ENCODE data around the gene AMOTL2. TPM values are rescaled to one million over a fixed set of nuclear protein-coding genes. Genes with fewer than 3 reads are reported as not detected.

AMOTL2 gene
- total RNA-seq, 1 experiment from 2014 or later = 30.9 TPM

GRCh38 chr3:134384963-134385362 lies 10.7 kb upstream of the AMOTL2 start:
- H3K18ac ChIP-seq (ENCODE audit: insufficient read length, low read depth, low read length) = no peak overlapping the region
- no peaks in the 10 kb centered on the region for H4K20me1 ChIP-seq (ENCODE audit: control insufficient read depth, insufficient read depth, insufficient read length)
- no peak overlapping the region for H4K91ac ChIP-seq (ENCODE audit: insufficient read length, low read depth, low read length)
- no peak overlapping the region for H3K14ac ChIP-seq (ENCODE audit: insufficient read depth, low read length)
- H3K4me1 ChIP-seq (ENCODE audit: insufficient read depth, low read length) = no peaks in the 10 kb centered on the region
- WGBS (ENCODE audit: extremely low coverage, insufficient read length, low lambda C conversion rate) = no CpG with 5 or more reads among the region's 7 CpGs
- H3T11ph ChIP-seq (ENCODE audit: low read length) = no peak overlapping the region
- peaks cover 56% of the 10 kb centered on the region for H3K27me3 Mint-ChIP-seq (ENCODE audit: low read depth)
- H4K5ac ChIP-seq (ENCODE audit: insufficient read length, low read depth, low read length) = no peak overlapping the region
- H3K4ac ChIP-seq (ENCODE audit: low read depth, low read length) = no peak overlapping the region
- no peak overlapping the region for H3K4me3 Mint-ChIP-seq
- H2BK20ac ChIP-seq (ENCODE audit: low read depth, low read length, poor library complexity, severe bottlenecking) = no peak overlapping the region
- no peaks in the 10 kb centered on the region for H3K79me2 ChIP-seq (ENCODE audit: insufficient read depth, low read length)
- no peaks in the 10 kb centered on the region for H3K27me3 ChIP-seq (ENCODE audit: insufficient read depth, low read length)
- H2AK5ac ChIP-seq (ENCODE audit: insufficient read length, low read length) = no peak overlapping the region
- H3K36me3 Mint-ChIP-seq (ENCODE audit: insufficient read depth in 1 of 3, low read depth in 3 of 3) = peaks cover 0 to 4% (median 2%) of the 10 kb centered on the region in 3 experiments; a peak in 4 of 7 replicates
- no peaks in the 10 kb centered on the region for H3K23me2 ChIP-seq (ENCODE audit: insufficient read length, low read depth, low read length, poor library complexity, severe bottlenecking)
- H3K9ac ChIP-seq (ENCODE audit: extremely low read depth, insufficient read length, low read length) = no peak overlapping the region
- no peaks in the 10 kb centered on the region for H3K79me1 ChIP-seq (ENCODE audit: insufficient read depth, low read depth, low read length, poor library complexity, severe bottlenecking)
- peaks cover 0 to 2% of the 10 kb centered on the region in 2 experiments; a peak in 2 of 5 replicates for H3K9me3 Mint-ChIP-seq
- no peak overlapping the region for H3K4me2 ChIP-seq (ENCODE audit: insufficient read depth, insufficient read length, low read length)
- TF ChIP-seq CTCF (conservative IDR thresholded peaks at IDR 0.05) = no peak
- H2AFZ ChIP-seq (ENCODE audit: low read length) = no peak overlapping the region
- peaks cover 18 to 26% of the 10 kb centered on the region in 2 experiments for H3K4me1 Mint-ChIP-seq
- DNase-seq = no peak
- H2BK120ac ChIP-seq (ENCODE audit: low read depth, low read length, poor library complexity, severe bottlenecking) = no peak overlapping the region
- no peak overlapping the region; a peak in 1 of 7 replicates for H3K27ac Mint-ChIP-seq
- H2BK5ac ChIP-seq (ENCODE audit: insufficient read length, low read length) = no peak overlapping the region
- no peaks in the 10 kb centered on the region for H3K9me3 ChIP-seq (ENCODE audit: control insufficient read depth, low read depth, low read length)
- H2BK12ac ChIP-seq (ENCODE audit: insufficient read length, low read depth, low read length) = no peak overlapping the region
- H3K27ac ChIP-seq (ENCODE audit: insufficient read length, low read depth, low read length) = no peak overlapping the region
- no peak overlapping the region for H2BK15ac ChIP-seq (ENCODE audit: low read depth, low read length)
- H4K8ac ChIP-seq (replicated peaks; ENCODE audit: insufficient read length, low read depth, low read length) = no peak overlapping the region
- no peak overlapping the region for H3K23ac ChIP-seq (ENCODE audit: insufficient read length, low read depth, low read length)
- H3K56ac ChIP-seq (ENCODE audit: insufficient read length, low read depth, low read length) = no peak overlapping the region

All from H9 (cell line).